NAMALWA (cell line): ENCODE measurements around the gene ANKS1A.
"Not testable (repeated sequence)": the region's sequence is repeated elsewhere in the genome, so short reads cannot be mapped to it uniquely, and the experiment has no call there.

Experiments
- DNase-seq: peaks from one replicate; pipeline ENCODE4 v3.0.0-alpha.2; 2015; ENCODE audit warnings: low spot score

Gene ANKS1A

DNA sequence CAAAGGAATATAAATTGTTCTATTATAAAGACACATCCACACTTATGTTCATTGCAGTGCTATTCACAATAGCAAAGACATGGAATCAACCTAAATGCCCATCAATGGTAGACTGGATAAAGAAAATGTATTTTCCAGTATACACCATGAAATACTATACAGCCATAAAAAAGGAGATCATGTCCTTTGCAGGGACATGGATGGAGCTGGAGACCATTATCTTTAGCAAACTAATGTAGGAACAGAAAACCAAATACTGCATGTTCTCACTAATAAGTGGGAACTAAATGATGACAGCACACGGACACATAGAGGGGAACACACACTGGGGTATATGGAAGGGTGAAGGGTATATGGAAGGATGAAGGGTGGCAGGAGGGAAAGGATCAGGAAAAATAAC, 5.0 kb upstream of the ANKS1A start:
- not testable (repeated sequence) for DNase-seq

- no peak for DNase-seq
Measured at GRCh38 chr6:34884996-34885395, 4.1 kb upstream of the ANKS1A start.

DNA sequence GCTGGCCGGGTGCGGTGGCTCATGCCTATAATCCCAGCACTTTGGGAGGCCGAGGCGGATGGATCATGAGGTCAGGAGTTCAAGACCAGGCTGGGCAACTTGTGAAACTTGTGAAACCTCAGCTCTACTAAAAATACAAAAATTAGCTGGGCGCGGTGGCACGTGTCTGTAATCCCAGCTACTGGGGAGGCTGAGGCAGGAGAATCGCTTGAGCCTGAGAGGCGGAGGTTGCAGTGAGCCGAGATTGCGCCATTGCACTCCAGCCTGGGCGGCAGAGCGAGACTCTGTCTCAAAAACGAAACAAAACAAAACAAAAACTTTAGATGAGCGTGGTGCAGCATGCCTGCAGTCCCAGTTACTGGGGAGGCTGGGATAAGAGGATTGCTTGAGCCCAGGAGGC, 3.2 kb upstream of the ANKS1A start:
- not testable (repeated sequence) for DNase-seq

DNA sequence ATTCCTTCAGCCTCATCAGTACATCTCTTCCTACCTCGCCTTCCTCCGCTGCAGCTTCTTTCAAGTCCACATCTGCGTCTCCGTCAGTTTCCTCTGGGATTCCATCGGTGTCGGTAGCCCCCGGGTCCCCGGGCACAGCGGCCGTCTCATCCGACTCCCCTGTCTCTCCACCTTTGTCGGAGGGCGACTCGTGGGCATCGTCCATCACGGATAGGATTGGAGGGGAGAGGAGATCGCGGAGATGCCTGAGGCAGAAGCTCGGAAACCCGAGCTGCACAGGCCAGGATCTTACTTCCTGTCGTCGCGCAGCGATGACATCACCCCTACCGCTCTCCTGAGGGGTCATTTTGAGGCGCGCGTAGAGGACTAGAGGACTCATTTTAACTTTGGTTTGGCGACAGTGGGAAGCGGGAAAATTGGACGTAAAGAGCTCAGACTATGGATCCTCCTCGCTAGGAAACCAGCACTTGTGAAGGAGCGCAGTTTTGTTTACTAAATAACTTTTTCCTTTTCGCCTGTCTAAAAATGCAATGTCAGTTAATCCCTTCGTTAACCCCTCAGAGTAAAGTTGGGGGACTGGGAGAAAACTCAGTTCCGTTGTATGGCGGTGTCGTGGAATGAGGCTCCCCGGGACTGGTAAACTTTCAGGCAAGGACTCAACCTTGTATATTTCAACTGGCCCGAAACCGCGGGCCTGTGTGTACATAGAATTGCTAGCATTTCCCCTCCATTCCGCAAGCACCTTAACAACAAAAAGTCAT, 1.1 kb upstream of the ANKS1A start, which contains the start of gene TAF11:
Gene TAF11 (minus strand): TSS at position 290 of the 761 bp plus-strand sequence. CDS start 85 bp downstream, at position 205.
- peak; percentile 95 for DNase-seq

GRCh38 chr6:34888514-34888856, 570 bp upstream of the ANKS1A start:
- no peak for DNase-seq

GRCh38 chr6:34890533-34890925, 1.5 kb downstream of the ANKS1A start:
- DNase-seq, result no peak

- DNase-seq, result no peak
Measured at GRCh38 chr6:34891296-34891695, 2.2 kb downstream of the ANKS1A start.

DNA sequence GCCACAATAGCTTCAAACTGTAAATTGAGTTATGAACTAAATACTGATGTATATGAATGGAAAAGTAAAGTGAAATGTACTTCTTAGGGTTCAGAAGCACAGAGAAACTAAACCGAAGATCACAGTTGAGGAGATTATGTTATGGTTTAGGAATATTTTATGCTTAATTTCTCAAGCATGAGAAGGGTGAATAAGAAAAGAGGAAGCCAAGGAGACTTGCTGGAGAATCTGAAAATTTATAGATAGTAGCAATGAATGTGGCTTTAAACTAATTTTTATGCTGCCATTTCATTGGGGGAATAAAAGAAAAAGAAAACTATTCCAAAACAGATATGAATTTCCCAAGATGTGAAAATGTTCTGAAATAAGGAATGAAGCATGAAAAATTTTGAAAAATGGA, 5.6 kb downstream of the ANKS1A start:
- DNase-seq, result no peak

DNA sequence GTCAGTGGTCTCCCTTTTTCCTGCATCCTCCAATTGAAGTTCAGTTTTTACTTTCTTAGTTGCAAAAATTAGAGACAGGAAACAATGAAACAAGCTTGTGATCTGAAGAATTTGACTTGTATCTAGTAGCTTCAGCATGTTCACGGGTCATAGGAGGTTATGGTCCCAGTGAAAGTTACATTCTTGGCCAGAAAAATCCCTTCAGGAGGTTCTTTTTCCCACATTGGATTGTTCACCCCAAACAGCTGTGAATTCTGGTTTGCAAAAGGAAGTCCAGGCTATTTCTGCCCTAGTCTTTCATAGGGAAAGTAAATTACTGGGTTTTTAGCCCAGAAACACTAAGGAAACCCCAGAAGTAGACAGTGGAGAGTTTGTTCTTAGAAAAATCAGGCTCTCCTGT, 8.1 kb downstream of the ANKS1A start:
- no peak for DNase-seq

DNA sequence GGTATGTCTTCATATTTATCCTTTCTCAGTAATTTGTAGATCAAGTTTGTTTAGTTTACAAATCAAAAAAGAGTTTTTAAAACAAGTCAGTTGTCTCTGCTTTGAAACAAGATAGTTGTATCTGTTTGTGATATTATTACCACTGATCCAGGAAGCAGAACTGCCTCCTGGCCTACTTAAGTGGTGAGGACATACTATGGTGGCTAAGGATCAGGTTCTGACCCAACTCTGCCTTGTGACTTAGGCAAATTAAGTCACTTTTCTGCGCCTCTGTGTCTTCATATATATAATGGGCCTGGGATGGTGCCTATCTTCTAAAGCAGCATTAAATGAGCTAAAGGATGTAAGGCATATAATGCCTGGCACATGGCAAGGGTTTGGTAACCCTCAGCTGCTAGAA, 8.7 kb downstream of the ANKS1A start:
- no peak for DNase-seq

- not testable (repeated sequence) for DNase-seq
Measured at GRCh38 chr6:34899748-34900147, 10.7 kb downstream of the ANKS1A start.

GRCh38 chr6:34900321-34901031, 11.4 kb downstream of the ANKS1A start:
- DNase-seq, result no peak

DNA sequence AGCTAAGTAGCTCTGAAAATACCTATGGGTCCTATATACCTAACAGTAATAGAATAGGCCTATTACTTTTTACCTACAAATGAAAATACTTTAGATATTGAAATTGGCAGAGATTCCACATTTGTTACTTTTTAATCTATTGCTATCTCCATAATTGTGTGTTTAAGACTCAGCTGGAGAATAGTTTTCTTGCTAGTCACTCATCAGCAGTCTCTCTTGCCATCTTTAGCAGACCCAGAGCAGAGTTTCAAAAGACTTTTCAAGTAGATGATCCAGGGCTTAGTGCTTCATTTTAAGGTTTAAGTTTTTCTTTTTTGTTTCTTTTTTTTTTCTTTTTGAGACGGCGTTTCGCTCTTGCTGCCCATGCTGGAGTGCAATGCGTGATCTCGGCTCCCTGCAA, 12.9 kb downstream of the ANKS1A start:
- no peak for DNase-seq

DNA sequence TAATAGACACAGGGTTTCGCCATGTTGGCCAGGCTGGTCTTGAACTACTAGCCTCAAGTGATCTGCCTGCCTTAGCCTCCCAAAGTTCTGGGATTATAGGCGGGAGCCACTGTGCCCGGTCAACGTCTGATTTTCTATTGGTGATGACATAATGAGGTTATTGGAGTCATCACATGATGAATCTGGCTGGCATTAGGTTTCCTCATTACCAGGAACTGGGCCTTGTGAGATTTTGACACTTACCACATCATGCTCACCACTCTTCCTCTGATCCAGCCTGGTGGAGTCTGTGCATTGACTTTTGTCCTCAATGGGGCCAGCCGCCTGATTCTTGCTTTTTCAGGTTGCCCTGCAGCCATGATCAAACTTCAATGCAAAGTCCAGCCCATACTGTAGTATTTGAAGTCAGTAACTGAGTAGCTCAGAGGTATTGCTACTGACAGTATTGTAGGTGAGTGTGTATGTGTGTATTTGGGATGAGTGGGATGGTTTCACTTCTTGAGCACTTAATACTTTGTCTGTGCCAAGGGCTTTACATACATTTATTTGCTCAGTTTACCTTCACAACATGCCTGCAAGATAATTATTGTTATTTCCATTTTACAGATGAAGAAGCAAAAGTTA, 16.0 kb downstream of the ANKS1A start:
- DNase-seq, result no peak

GRCh38 chr6:34906826-34907225, 17.8 kb downstream of the ANKS1A start:
- no peak for DNase-seq

DNA sequence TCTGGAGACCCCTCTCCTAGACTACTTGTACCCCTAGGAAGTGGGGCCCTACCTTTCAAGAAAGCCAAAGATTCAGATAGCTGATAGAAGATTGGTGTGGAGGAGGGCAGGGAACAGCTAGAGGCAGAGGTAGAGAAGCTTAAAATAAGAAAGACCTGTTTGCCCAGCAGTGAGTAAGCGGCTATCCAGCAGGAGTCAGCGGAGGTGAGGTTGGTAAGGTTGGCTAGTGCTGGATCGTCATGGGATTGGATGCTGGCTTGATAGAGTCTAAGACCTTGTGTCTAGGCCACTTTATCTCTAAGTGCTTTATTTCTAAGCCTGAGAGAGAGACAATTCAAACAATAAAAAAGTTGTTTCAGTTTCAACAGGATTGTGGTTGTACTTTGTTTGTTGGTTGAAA, 19.1 kb downstream of the ANKS1A start:
- DNase-seq, result no peak

- DNase-seq, result no peak
Measured at GRCh38 chr6:34909320-34909883, 20.3 kb downstream of the ANKS1A start.

- DNase-seq, result no peak
Measured at GRCh38 chr6:34911822-34912221, 22.8 kb downstream of the ANKS1A start.

DNA sequence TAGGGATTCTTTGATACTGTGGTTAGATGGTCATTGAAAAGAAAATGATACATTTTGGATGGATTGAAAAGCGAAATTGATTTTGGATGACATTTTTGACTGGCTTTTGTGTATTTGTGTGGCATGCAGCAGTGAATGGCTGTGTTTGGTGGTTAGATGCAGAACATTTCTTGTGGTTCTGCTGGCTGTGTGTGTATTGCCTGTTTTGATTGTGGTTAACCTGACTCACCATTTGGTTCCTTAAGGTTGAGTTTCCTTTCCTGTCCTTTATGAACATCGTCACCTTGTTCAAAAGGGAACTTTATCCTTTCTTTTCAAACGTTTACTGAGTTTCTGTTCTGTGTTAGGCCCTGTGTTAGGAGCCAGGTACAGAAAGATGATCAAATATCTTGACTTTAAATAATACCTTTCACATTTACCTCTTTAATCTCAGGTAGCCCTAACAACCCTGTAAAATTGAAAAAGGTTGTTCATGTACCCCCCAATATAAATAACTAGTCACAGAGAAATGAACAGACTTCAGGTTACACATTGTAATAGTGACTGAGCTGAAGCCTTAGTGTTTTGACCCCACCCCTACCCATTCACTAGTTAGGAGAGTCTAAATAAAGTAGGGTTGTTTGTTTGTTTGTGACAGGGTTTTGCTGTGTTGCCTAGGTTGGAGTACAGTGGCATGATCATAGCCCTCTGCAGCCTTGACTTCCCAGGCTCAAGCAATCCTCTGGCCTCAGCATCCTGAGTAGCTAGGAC, 23.8 kb downstream of the ANKS1A start:
- DNase-seq, result no peak

DNA sequence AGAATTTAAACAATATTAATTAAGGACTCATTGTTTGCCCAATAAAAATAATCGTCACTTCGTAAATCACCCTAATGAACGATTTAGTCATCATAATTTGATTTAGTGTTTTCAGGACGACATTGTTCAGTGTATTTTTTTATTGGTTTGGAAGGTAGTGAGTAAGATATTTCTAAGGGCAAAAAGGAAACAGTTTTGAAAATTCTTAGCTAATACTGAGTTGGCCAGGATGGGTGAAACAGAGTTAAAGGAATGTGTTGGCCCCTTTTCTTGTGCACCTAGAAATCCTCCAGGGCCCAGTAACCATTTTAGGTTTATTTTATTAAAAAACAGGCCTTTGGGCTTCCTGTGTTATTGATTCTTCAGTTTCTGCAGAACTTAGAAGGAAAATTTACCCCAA, 25.3 kb downstream of the ANKS1A start:
- no peak for DNase-seq

DNA sequence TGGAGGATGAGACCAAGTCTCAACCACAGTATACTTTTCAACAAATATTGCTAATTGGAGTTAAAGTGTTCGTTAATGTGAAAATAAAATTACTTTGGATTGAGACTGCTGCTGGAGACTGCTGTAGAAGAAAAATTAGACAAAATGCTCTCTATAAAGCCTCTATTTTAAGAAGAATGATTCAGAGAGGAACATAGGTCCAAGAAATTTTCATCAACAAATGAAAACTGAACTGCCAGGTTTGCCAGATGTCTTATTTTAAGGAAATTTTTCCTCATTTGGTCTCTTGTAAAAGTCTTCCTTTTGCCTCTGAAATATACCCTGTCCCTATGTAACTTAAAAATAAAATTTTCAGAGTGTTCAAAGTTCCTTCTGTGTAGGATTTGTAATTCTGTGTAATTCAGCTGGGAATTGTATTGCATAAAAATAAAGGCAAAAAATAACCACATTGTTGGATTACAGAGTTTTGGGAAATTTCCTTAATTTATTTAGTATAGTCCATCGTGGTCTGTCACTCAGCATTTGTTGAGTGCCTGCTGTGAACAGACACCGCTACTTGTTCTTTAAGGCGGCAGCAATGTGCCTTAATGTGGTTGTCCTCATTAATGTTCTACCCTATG, 27.4 kb downstream of the ANKS1A start:
- no peak for DNase-seq
